Measurements from ENCODE around the gene CTXND1. TPM values are rescaled to one million over a fixed set of nuclear protein-coding genes. Genes with fewer than 3 reads are reported as not detected.
A peak's percentile ranks its signal among the peaks of the same experiment; 100 is the strongest.

The CTXND1 gene
- total and polyA plus RNA-seq, 2 of the 13 experiments (the other 11 are each of a cell fraction or from before 2014, with no cell fraction given), result 1.2 to 2.1 TPM

DNA sequence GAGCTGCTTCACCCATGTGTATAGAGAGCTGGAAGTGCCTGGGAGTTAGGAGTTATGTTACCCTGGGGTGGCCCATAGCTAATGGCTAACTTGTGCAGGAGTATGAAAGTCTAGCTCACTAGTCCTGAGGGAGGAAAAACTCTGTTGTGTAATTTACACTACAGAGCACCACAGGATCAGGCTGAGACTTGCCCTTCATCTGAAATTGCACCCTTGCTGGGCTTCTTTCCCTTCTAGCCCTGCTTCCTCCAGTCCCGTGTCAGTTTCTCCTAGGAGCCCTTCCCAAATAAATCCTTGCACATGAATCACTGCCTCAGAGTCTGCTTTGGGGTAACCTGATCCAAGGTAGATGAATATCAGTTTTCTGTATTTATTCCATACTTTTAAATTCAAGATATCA lies 40.0 kb downstream of the CTXND1 start:
- intact Hi-C loops (cut with micrococcal nuclease; ENCODE audit: unreplicated experiment), result no loop called here
- H2AFZ ChIP-seq (ENCODE audit: low read length), result no peak overlapping the region
- no peak for TF ChIP-seq ZFAT (CRISPR knock-in tag; conservative IDR thresholded peaks at IDR 0.05)
- no peaks in the 10 kb centered on the region for H3K36me3 ChIP-seq (replicated peaks in 1 of 2; ENCODE audit: control insufficient read depth in 1 of 2, insufficient read depth in 2 of 2, low read length in 2 of 2)
- H3K4me3 ChIP-seq (replicated peaks in 1 of 3; ENCODE audit: insufficient read depth in 1 of 3, low read depth in 2 of 3, low read length in 3 of 3), result no peak overlapping the region
- no TSS peak for BruUV-seq (replicated peaks)
- H3K4me1 ChIP-seq (ENCODE audit: insufficient read depth, low read length), result peaks cover 54% of the 10 kb centered on the region
- no peak for ATAC-seq
- in situ Hi-C loops (cut with HindIII; ENCODE audit: extremely low pct_ligation_motif_present, low pct_unique_long_range_greater_than_20kb), result no loop called here
- H3K27me3 ChIP-seq (ENCODE audit: control insufficient read depth in 1 of 2, insufficient read depth in 2 of 2, low read length in 2 of 2), result no peaks in the 10 kb centered on the region
- no peak for DNase-seq (ENCODE audit: low spot score)
- H3K9me3 ChIP-seq (ENCODE audit: low read length), result 0 out of 2 replicates have a peak, but pooled peaks cover 4% of the 10 kb centered on the region
- CTCF ChIA-PET (ENCODE audit: low intra/inter-chr PET ratio, low total read pairs), result no interaction called here
- no peak overlapping the region for H3K9ac ChIP-seq (ENCODE audit: insufficient read depth, low read depth, low read length)
- no peak for FAIRE-seq
- POLR2A ChIA-PET, result no interaction called here
- no peak overlapping the region for H3K4me2 ChIP-seq (ENCODE audit: low read depth, low read length)
- H3K27ac ChIP-seq (ENCODE audit: extremely low read length, insufficient read depth, low read length), result no peak overlapping the region
- no peaks in the 10 kb centered on the region for H4K20me1 ChIP-seq (ENCODE audit: insufficient read depth, low read length)
- H3K79me2 ChIP-seq (ENCODE audit: insufficient read depth, low read length), result no peaks in the 10 kb centered on the region
- 73% methylated on average over 1 of the region's 1 CpG for WGBS (ENCODE audit: low lambda C conversion rate)

DNA sequence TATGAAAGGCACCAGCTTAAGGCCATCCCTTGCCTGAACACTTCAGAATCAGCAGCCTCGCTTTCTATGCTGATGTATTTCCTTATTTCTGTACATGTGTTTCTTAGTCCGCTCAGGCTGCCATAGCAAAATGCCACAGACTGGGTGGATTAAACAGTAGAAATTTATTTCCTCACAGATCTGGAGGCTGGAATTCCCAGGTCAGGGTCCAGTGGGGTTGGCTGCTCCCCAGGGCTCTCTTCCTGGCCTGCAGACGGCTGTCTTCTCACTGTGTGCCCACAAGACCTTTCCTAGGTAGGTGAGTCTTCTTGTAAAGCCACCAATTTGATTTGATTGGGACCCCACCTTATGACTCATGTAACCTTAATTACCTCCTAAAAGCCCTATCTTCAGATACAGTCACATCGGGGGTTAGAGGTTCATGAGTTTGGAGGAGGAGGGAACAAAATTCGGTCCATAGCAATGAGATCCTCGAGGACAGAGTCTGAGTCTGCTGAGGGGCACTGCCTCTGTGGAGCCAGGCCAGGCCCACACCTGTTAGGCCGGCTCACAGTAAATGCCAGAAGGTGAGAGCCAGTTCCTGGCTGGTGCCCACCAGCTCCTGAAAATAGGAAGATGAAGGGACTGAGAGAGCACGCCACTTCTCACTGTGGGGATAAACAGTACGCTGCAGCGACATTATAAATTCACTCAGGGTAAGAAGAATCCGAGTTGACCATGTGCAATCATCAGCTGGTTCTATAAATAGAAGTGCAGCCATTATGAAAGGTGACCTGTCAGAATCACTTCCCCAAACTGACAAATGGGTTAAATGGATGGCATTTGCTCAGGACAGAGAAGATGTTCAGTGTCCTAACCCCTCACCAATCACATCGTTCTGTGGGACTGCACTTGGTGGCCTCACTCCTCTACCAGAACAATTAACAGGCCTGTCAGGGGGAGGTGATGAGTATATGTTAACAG lies 41.1 kb downstream of the CTXND1 start:
- in situ Hi-C loops (cut with HindIII; ENCODE audit: extremely low pct_ligation_motif_present, low pct_unique_long_range_greater_than_20kb), result no loop called here
- 0 out of 2 replicates have a peak, but pooled peaks cover 4% of the 10 kb centered on the region for H3K9me3 ChIP-seq (ENCODE audit: low read length)
- ATAC-seq (peak; percentile 51), FAIRE-seq (no peak), DNase-seq (ENCODE audit: low spot score) (no peak)
- no peak overlapping the region for H2AFZ ChIP-seq (ENCODE audit: low read length)
- intact Hi-C loops (cut with micrococcal nuclease; ENCODE audit: unreplicated experiment), result no loop called here
- no peak overlapping the region for H3K4me2 ChIP-seq (ENCODE audit: low read depth, low read length)
- peaks cover 65% of the 10 kb centered on the region for H3K4me1 ChIP-seq (ENCODE audit: insufficient read depth, low read length)
- ChIA-PET POLR2A (no interaction called here), CTCF (ENCODE audit: low intra/inter-chr PET ratio, low total read pairs) (no interaction called here)
- no peak overlapping the region for H3K9ac ChIP-seq (ENCODE audit: insufficient read depth, low read depth, low read length)
- no peak overlapping the region for H3K4me3 ChIP-seq (replicated peaks in 1 of 3; ENCODE audit: insufficient read depth in 1 of 3, low read depth in 2 of 3, low read length in 3 of 3)
- H4K20me1 ChIP-seq (ENCODE audit: insufficient read depth, low read length), result no peaks in the 10 kb centered on the region
- 76% methylated on average over 12 of the region's 12 CpGs for WGBS (ENCODE audit: low lambda C conversion rate)
- no peak overlapping the region for H3K27ac ChIP-seq (ENCODE audit: extremely low read length, insufficient read depth, low read length)
- H3K79me2 ChIP-seq (ENCODE audit: insufficient read depth, low read length), result no peaks in the 10 kb centered on the region
- no peaks in the 10 kb centered on the region for H3K27me3 ChIP-seq (ENCODE audit: control insufficient read depth in 1 of 2, insufficient read depth in 2 of 2, low read length in 2 of 2)
- no peaks in the 10 kb centered on the region for H3K36me3 ChIP-seq (replicated peaks in 1 of 2; ENCODE audit: control insufficient read depth in 1 of 2, insufficient read depth in 2 of 2, low read length in 2 of 2)
- no TSS peak for BruUV-seq (replicated peaks)
- TF ChIP-seq, protein P1, sequence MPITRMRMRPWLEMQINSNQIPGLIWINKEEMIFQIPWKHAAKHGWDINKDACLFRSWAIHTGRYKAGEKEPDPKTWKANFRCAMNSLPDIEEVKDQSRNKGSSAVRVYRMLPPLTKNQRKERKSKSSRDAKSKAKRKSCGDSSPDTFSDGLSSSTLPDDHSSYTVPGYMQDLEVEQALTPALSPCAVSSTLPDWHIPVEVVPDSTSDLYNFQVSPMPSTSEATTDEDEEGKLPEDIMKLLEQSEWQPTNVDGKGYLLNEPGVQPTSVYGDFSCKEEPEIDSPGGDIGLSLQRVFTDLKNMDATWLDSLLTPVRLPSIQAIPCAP (CRISPR knock-in tag; IDR thresholded peaks at IDR 0.05; ENCODE audit: low read depth), result no peak
- TF ChIP-seq NFRKB (IDR thresholded peaks at IDR 0.05) (no peak), ZNF460 (CRISPR knock-in tag; IDR thresholded peaks at IDR 0.05; ENCODE audit: borderline replicate concordance) (no peak), NFYC (CRISPR knock-in tag; IDR thresholded peaks at IDR 0.05) (no peak), ARNT2 (CRISPR knock-in tag; IDR thresholded peaks at IDR 0.05; ENCODE audit: low read depth) (no peak), FOXP1 (IDR thresholded peaks at IDR 0.05) (no peak), FOXP1 (CRISPR knock-in tag; IDR thresholded peaks at IDR 0.05) (no peak), ZNF326 (CRISPR knock-in tag; IDR thresholded peaks at IDR 0.05; ENCODE audit: borderline replicate concordance) (no peak), SPEN (CRISPR knock-in tag; IDR thresholded peaks at IDR 0.05; ENCODE audit: low read depth) (no peak)
- TF ChIP-seq, protein P2, sequence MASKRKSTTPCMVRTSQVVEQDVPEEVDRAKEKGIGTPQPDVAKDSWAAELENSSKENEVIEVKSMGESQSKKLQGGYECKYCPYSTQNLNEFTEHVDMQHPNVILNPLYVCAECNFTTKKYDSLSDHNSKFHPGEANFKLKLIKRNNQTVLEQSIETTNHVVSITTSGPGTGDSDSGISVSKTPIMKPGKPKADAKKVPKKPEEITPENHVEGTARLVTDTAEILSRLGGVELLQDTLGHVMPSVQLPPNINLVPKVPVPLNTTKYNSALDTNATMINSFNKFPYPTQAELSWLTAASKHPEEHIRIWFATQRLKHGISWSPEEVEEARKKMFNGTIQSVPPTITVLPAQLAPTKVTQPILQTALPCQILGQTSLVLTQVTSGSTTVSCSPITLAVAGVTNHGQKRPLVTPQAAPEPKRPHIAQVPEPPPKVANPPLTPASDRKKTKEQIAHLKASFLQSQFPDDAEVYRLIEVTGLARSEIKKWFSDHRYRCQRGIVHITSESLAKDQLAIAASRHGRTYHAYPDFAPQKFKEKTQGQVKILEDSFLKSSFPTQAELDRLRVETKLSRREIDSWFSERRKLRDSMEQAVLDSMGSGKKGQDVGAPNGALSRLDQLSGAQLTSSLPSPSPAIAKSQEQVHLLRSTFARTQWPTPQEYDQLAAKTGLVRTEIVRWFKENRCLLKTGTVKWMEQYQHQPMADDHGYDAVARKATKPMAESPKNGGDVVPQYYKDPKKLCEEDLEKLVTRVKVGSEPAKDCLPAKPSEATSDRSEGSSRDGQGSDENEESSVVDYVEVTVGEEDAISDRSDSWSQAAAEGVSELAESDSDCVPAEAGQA (IDR thresholded peaks at IDR 0.05; ENCODE audit: low read depth), result no peak
- TF ChIP-seq, protein P2 (CRISPR knock-in tag; IDR thresholded peaks at IDR 0.05; ENCODE audit: borderline replicate concordance), result no peak

Measured in HepG2 (cell line).